GM12801 (cell line): ENCODE results near the gene FOLR3.

Source experiments
- TF ChIP-seq, protein P1 (sequence below): IDR thresholded peaks from one replicate; pipeline ENCODE4 v1.5.1; 2011; ENCODE audit warnings: control low read depth; ENCODE audit not compliant: insufficient read length; ENCODE audit errors: extremely low read depth

The FOLR3 gene

DNA sequence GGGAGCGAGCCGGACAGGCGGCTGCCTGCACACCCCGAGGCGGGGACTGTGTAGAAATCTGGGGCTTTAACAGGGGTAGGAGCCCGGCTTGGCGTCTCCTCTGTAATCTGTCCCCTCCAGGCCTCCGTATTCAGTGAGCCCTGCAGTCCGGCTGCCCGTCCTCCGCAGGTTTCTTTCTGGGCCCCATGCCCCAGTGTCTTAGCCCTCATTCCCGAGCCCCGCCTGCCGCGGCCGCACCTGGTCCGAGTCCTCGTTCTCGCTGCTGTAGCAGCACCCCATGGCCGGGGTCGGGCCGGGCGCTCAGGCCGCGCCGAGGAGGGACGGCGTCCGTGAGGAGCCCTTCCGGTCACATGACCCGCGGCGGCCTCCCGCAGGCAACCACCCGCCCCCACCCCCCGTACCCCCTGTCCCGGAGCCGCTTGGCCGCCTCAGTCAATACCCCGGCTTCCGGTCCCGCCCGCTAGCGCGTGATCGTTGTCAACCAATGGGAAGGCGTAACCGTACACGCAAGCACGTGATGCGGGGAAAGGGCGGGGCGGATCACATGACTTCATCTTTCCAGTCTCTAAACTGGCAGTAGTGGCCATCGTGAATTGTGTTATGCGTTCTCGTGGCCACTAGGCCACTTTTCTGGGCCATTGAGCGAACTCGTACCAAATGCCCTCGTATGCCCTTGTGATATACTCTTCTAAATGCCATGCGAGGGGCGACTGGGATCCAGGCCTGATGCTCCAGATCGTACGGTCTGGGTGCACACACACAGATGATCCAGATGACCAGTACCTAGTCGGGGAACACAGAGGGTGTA, 32.4 kb upstream of the FOLR3 start, which contains the start of gene LAMTOR1:
Gene LAMTOR1, minus strand, starts transcription at position 352 of the 808 bp plus-strand sequence. Its CDS starts 73 bp downstream, at position 279.
- TF ChIP-seq, protein P1, sequence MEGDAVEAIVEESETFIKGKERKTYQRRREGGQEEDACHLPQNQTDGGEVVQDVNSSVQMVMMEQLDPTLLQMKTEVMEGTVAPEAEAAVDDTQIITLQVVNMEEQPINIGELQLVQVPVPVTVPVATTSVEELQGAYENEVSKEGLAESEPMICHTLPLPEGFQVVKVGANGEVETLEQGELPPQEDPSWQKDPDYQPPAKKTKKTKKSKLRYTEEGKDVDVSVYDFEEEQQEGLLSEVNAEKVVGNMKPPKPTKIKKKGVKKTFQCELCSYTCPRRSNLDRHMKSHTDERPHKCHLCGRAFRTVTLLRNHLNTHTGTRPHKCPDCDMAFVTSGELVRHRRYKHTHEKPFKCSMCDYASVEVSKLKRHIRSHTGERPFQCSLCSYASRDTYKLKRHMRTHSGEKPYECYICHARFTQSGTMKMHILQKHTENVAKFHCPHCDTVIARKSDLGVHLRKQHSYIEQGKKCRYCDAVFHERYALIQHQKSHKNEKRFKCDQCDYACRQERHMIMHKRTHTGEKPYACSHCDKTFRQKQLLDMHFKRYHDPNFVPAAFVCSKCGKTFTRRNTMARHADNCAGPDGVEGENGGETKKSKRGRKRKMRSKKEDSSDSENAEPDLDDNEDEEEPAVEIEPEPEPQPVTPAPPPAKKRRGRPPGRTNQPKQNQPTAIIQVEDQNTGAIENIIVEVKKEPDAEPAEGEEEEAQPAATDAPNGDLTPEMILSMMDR = no peak

DNA sequence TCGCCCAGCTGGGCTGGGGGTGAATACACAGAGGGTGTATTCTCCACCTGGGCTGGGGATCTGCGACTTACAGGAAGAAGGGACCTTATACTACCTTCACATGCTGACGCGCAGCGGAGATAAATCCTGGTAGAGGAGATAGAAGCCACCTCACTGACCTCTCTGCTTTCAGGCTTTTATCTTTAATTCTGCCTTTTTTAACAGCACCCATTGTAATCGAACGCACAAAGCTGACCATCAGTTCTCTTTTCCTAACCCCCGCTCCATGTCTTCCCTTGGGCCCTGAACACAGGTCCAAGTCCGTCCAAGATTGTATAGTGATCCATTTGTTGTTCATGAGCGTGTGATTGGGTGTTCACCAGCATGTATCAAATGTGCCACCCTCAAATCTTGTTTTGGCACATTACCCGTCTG, 31.8 kb upstream of the FOLR3 start:
- TF ChIP-seq, protein P1 = no peak

DNA sequence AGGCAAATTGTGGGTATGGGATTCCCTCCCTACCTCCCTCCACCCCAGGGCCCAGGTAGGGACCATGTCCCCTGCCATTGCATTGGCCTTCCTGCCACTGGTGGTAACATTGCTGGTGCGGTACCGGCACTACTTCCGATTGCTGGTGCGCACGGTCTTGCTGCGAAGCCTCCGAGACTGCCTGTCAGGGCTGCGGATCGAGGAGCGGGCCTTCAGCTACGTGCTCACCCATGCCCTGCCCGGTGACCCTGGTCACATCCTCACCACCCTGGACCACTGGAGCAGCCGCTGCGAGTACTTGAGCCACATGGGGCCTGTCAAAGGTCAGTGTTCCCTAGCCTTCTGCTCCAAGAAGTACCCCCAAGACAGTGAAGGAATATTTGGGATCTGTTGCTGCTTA, 29.6 kb upstream of the FOLR3 start, which contains the start of gene TOMT:
Gene TOMT, plus strand, starts transcription at position 37 of the 400 bp plus-strand sequence. Its CDS starts 28 bp downstream, at position 65.
- TF ChIP-seq, protein P1 = no peak

DNA sequence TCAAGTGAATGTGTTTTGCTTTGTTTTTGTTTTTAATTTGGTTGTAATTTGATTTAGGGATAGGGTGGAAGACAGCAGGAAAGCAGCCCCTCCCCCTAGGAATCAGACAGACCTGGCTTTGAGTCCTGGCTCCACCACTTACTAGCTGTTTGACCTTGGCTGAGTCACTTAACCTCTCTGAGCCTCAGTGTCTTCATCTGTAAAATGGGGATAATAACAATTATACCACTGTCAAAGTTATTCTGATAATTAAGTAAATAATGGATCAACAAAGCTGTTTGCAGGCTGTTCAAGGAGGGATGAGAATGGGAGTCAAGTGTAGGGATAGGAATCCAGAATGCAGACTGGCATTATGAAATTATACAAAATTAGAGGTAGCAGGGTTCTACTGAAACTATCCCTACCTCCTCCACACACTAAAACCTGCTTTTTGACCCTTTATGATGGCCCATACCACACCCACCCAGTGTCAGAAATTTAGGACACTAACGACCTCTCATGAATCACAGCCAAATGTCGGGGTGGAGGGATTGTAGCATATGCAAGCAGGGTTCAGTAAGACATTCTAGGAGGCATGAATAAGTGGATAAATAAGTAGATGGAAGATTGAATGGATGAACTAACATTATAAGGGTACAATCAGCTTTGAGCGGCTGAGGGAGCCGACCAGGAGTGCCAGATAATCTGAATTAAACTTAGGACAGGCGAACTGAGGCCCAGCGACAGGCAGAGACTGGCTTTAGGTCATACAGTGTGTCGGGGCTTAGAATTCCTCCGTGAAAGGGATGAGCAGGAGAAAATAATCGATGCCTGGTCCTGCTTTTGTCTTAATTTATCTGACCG, 24.0 kb upstream of the FOLR3 start:
- TF ChIP-seq, protein P1 = no peak

DNA sequence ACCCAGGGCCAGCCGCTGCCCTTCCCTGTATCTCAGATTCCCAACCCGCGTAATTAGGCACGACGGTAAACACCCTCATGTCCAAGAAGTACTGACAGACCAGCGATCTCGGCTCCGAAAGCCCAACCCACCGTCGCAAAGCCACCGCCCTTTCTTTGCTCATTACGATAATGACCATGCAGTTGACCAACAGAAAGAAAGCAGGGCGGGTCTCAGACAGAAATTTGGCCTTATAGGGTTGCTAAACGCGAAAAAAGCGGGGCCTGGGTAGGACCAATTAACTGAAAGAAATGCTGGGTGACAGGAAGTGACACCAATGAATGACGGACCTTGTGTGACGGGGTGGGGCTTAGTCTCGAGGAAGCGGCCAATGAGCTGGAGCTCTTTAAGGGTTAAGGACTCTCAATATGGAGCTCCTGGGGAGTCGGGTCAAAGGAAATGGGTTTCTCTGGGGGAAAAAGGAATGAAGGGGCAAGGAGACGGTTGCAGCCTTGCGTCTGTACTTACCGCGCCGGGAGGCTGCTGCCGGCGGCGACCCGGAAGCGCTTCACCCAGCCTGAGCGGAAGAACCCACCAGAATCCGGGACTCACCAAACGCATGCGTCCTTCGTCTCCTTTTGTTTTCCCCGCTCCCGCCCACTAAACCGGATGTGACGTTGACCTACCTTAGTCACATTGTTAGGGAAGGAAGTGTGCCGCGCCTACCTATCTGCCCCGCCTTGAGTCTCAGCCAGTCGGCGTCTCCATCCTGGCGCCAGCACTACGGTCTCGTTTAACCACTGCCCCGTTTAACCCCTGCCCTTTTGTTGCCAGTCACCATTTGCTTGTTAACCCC, 23.2 kb upstream of the FOLR3 start, which contains the start of gene ANAPC15:
Gene ANAPC15, minus strand, starts transcription at position 553 of the 835 bp plus-strand sequence. CDS start 1,419 bp downstream, outside the sequence.
- TF ChIP-seq, protein P1 = no peak

DNA sequence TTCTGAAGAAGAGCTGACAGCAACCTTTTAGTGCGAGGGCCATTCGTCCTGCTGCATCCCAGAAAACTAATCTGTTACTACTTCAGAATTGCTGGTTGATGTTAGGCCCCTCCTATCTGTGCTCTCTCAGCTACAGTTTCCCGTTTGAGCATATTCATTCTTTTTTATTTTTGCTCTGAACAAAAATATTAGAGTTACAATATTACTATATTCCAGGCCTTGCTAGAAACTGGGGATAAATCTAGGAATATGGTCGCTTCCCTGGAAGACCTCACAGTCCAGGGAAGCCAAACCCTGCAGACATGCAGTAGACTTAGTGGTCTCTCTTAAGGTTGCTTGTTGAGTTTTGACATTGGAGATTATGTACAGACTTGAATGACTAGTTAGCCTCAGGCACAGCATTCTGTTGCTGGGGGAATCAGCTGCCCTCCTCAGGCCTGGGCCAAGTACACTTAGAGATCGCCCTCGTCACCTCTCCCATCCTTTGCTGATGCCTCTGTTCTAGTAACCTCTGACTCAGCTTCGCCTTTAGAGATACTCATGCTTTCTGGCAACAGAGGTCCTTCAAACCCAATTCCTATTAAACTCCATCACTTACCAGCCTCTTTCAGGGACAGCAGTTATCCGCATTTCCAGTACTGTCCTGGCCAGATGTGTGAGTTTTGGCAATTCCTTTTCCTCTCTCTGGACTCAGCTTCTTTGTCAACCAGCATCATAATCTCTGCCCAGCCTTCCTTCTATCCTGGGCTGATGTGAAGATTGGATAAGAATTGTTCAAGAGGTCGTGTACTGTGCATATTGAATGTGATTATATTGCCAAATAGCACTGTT, 22.3 kb upstream of the FOLR3 start:
- TF ChIP-seq, protein P1 = no peak
